ENCODE results near the gene AKAP6. TPM values are rescaled to one million over a fixed set of nuclear protein-coding genes. Genes with fewer than 3 reads are reported as not detected.

Gene AKAP6
- polyA plus RNA-seq, 2 donors, result 1.5 to 1.6 TPM

- H3K4me3 ChIP-seq (ENCODE audit: low read depth in 1 of 2, low read length in 2 of 2), result no peak overlapping the region
- H3K27me3 ChIP-seq (ENCODE audit: control insufficient read depth in 1 of 2, insufficient read depth in 2 of 2, low read length in 2 of 2), result no peaks in the 10 kb centered on the region
- no peaks in the 10 kb centered on the region for H3K9me3 ChIP-seq (ENCODE audit: control insufficient read depth in 2 of 2, insufficient read depth in 1 of 2, low read depth in 1 of 2, low read length in 1 of 2)
- no peak overlapping the region for H3K27ac ChIP-seq (ENCODE audit: low read depth in 2 of 2, low read length in 1 of 2)
- H3K36me3 ChIP-seq (ENCODE audit: control insufficient read depth in 2 of 2, insufficient read depth in 2 of 2, low read length in 1 of 2), result no peaks in the 10 kb centered on the region
- H3K4me1 ChIP-seq (ENCODE audit: control insufficient read depth in 2 of 2, insufficient read depth in 2 of 2, low read length in 1 of 2), result peaks cover 0 to 4% of the 10 kb centered on the region in 2 donors
These were observed 18.2 kb upstream of the AKAP6 start for GRCh38 chr14:32310876-32311275.

- Histone ChIP-seq H3K27ac (ENCODE audit: low read depth in 2 of 2, low read length in 1 of 2) (peak overlapping the region; percentile 71 to 77), H3K27me3 (ENCODE audit: control insufficient read depth in 1 of 2, insufficient read depth in 2 of 2, low read length in 2 of 2) (no peaks in the 10 kb centered on the region), H3K4me3 (ENCODE audit: low read depth in 1 of 2, low read length in 2 of 2) (no peak overlapping the region), H3K36me3 (ENCODE audit: control insufficient read depth in 2 of 2, insufficient read depth in 2 of 2, low read length in 1 of 2) (no peaks in the 10 kb centered on the region), H3K4me1 (ENCODE audit: control insufficient read depth in 2 of 2, insufficient read depth in 2 of 2, low read length in 1 of 2) (peaks cover 0 to 4% of the 10 kb centered on the region in 2 donors), H3K9me3 (ENCODE audit: control insufficient read depth in 2 of 2, insufficient read depth in 1 of 2, low read depth in 1 of 2, low read length in 1 of 2) (no peaks in the 10 kb centered on the region)
- 31 to 52% methylated on average over 3 of the region's 3 CpGs for WGBS, 2 donors
These were observed 17.6 kb upstream of the AKAP6 start for GRCh38 chr14:32311294-32312009.

- Histone ChIP-seq H3K4me1 (ENCODE audit: control insufficient read depth in 2 of 2, insufficient read depth in 2 of 2, low read length in 1 of 2) (peaks cover 0 to 4% of the 10 kb centered on the region in 2 donors), H3K36me3 (ENCODE audit: control insufficient read depth in 2 of 2, insufficient read depth in 2 of 2, low read length in 1 of 2) (no peaks in the 10 kb centered on the region), H3K27ac (ENCODE audit: low read depth in 2 of 2, low read length in 1 of 2) (peak overlapping the region; percentile 71 to 77), H3K4me3 (ENCODE audit: low read depth in 1 of 2, low read length in 2 of 2) (no peak overlapping the region), H3K27me3 (ENCODE audit: control insufficient read depth in 1 of 2, insufficient read depth in 2 of 2, low read length in 2 of 2) (no peaks in the 10 kb centered on the region), H3K9me3 (ENCODE audit: control insufficient read depth in 2 of 2, insufficient read depth in 1 of 2, low read depth in 1 of 2, low read length in 1 of 2) (no peaks in the 10 kb centered on the region)
- WGBS, 2 donors, result 45 to 59% methylated on average over 4 of the region's 4 CpGs
These were observed 17.1 kb upstream of the AKAP6 start for GRCh38 chr14:32312010-32312331.

- no peak overlapping the region for H3K27ac ChIP-seq (ENCODE audit: low read depth in 2 of 2, low read length in 1 of 2)
- no peaks in the 10 kb centered on the region for H3K36me3 ChIP-seq (ENCODE audit: control insufficient read depth in 2 of 2, insufficient read depth in 2 of 2, low read length in 1 of 2)
- H3K27me3 ChIP-seq (ENCODE audit: control insufficient read depth in 1 of 2, insufficient read depth in 2 of 2, low read length in 2 of 2), result no peaks in the 10 kb centered on the region
- H3K4me1 ChIP-seq (ENCODE audit: control insufficient read depth in 2 of 2, insufficient read depth in 2 of 2, low read length in 1 of 2), result no peaks in the 10 kb centered on the region
- no peak overlapping the region for H3K4me3 ChIP-seq (ENCODE audit: low read depth in 1 of 2, low read length in 2 of 2)
- H3K9me3 ChIP-seq (ENCODE audit: control insufficient read depth in 2 of 2, insufficient read depth in 1 of 2, low read depth in 1 of 2, low read length in 1 of 2), result no peaks in the 10 kb centered on the region
- 60 to 61% methylated on average over 5 of the region's 5 CpGs for WGBS, 2 donors
These were observed 15.2 kb upstream of the AKAP6 start for GRCh38 chr14:32313844-32314376.

GRCh38 chr14:32318087-32318795 is 10.9 kb upstream of the AKAP6 start:
- WGBS, 2 donors, result 90 to 92% methylated on average over 7 of the region's 7 CpGs
- Histone ChIP-seq H3K4me1 (ENCODE audit: control insufficient read depth in 2 of 2, insufficient read depth in 2 of 2, low read length in 1 of 2) (peaks cover 0 to 2% of the 10 kb centered on the region in 2 donors), H3K27ac (ENCODE audit: low read depth in 2 of 2, low read length in 1 of 2) (no peak overlapping the region), H3K36me3 (ENCODE audit: control insufficient read depth in 2 of 2, insufficient read depth in 2 of 2, low read length in 1 of 2) (no peaks in the 10 kb centered on the region), H3K4me3 (ENCODE audit: low read depth in 1 of 2, low read length in 2 of 2) (no peak overlapping the region), H3K27me3 (ENCODE audit: control insufficient read depth in 1 of 2, insufficient read depth in 2 of 2, low read length in 2 of 2) (no peaks in the 10 kb centered on the region), H3K9me3 (ENCODE audit: control insufficient read depth in 2 of 2, insufficient read depth in 1 of 2, low read depth in 1 of 2, low read length in 1 of 2) (no peaks in the 10 kb centered on the region)

- no peaks in the 10 kb centered on the region for H3K27me3 ChIP-seq (ENCODE audit: control insufficient read depth in 1 of 2, insufficient read depth in 2 of 2, low read length in 2 of 2)
- H3K4me3 ChIP-seq (ENCODE audit: low read depth in 1 of 2, low read length in 2 of 2), result no peak overlapping the region
- no peak overlapping the region for H3K27ac ChIP-seq (ENCODE audit: low read depth in 2 of 2, low read length in 1 of 2)
- H3K4me1 ChIP-seq (ENCODE audit: control insufficient read depth in 2 of 2, insufficient read depth in 2 of 2, low read length in 1 of 2), result peaks cover 0 to 2% of the 10 kb centered on the region in 2 donors
- no peaks in the 10 kb centered on the region for H3K36me3 ChIP-seq (ENCODE audit: control insufficient read depth in 2 of 2, insufficient read depth in 2 of 2, low read length in 1 of 2)
- H3K9me3 ChIP-seq (ENCODE audit: control insufficient read depth in 2 of 2, insufficient read depth in 1 of 2, low read depth in 1 of 2, low read length in 1 of 2), result no peaks in the 10 kb centered on the region
These were observed 9.6 kb upstream of the AKAP6 start for GRCh38 chr14:32319368-32320049.

GRCh38 chr14:32324601-32325000 is 4.5 kb upstream of the AKAP6 start:
- Histone ChIP-seq H3K4me1 (ENCODE audit: control insufficient read depth in 2 of 2, insufficient read depth in 2 of 2, low read length in 1 of 2) (no peaks in the 10 kb centered on the region), H3K9me3 (ENCODE audit: control insufficient read depth in 2 of 2, insufficient read depth in 1 of 2, low read depth in 1 of 2, low read length in 1 of 2) (no peaks in the 10 kb centered on the region), H3K36me3 (ENCODE audit: control insufficient read depth in 2 of 2, insufficient read depth in 2 of 2, low read length in 1 of 2) (no peaks in the 10 kb centered on the region), H3K27me3 (ENCODE audit: control insufficient read depth in 1 of 2, insufficient read depth in 2 of 2, low read length in 2 of 2) (no peaks in the 10 kb centered on the region), H3K4me3 (ENCODE audit: low read depth in 1 of 2, low read length in 2 of 2) (no peak overlapping the region), H3K27ac (ENCODE audit: low read depth in 2 of 2, low read length in 1 of 2) (no peak overlapping the region)
- 88 to 91% methylated on average over 1 of the region's 1 CpG for WGBS, 2 donors

GRCh38 chr14:32327255-32327961 is 1.7 kb upstream of the AKAP6 start:
- WGBS, 2 donors, result 84% methylated on average over 2 of the region's 2 CpGs
- Histone ChIP-seq H3K27me3 (ENCODE audit: control insufficient read depth in 1 of 2, insufficient read depth in 2 of 2, low read length in 2 of 2) (no peaks in the 10 kb centered on the region), H3K9me3 (ENCODE audit: control insufficient read depth in 2 of 2, insufficient read depth in 1 of 2, low read depth in 1 of 2, low read length in 1 of 2) (no peaks in the 10 kb centered on the region), H3K4me1 (ENCODE audit: control insufficient read depth in 2 of 2, insufficient read depth in 2 of 2, low read length in 1 of 2) (no peaks in the 10 kb centered on the region), H3K4me3 (ENCODE audit: low read depth in 1 of 2, low read length in 2 of 2) (no peak overlapping the region), H3K36me3 (ENCODE audit: control insufficient read depth in 2 of 2, insufficient read depth in 2 of 2, low read length in 1 of 2) (no peaks in the 10 kb centered on the region), H3K27ac (ENCODE audit: low read depth in 2 of 2, low read length in 1 of 2) (no peak overlapping the region)

GRCh38 chr14:32329690-32330285 is 690 bp downstream of the AKAP6 start:
- no peaks in the 10 kb centered on the region for H3K9me3 ChIP-seq (ENCODE audit: control insufficient read depth in 2 of 2, insufficient read depth in 1 of 2, low read depth in 1 of 2, low read length in 1 of 2)
- H3K36me3 ChIP-seq (ENCODE audit: control insufficient read depth in 2 of 2, insufficient read depth in 2 of 2, low read length in 1 of 2), result no peaks in the 10 kb centered on the region
- WGBS, 2 donors, result 89 to 91% methylated on average over 2 of the region's 2 CpGs
- H3K4me1 ChIP-seq (ENCODE audit: control insufficient read depth in 2 of 2, insufficient read depth in 2 of 2, low read length in 1 of 2), result no peaks in the 10 kb centered on the region
- no peak overlapping the region for H3K4me3 ChIP-seq (ENCODE audit: low read depth in 1 of 2, low read length in 2 of 2)
- no peak overlapping the region for H3K27ac ChIP-seq (ENCODE audit: low read depth in 2 of 2, low read length in 1 of 2)
- no peaks in the 10 kb centered on the region for H3K27me3 ChIP-seq (ENCODE audit: control insufficient read depth in 1 of 2, insufficient read depth in 2 of 2, low read length in 2 of 2)

All from esophagus (tissue), 2 donors.